Mesendoderm (in vitro differentiated cells): Measurements from ENCODE around the gene UBE2J2.
A peak's percentile ranks its signal among the peaks of the same experiment; 100 is the strongest.

Experiments used
- DNase-seq: peaks from one replicate; pipeline ENCODE4 v3.0.0; 2013
- H2AK5ac ChIP-seq: 2 replicates; pipeline ENCODE4 v1.6.1; 2013; ENCODE audit warnings: low read length, inconsistent platforms
- H2BK120ac ChIP-seq: 2 replicates; pipeline ENCODE4 v1.6.1; 2013; ENCODE audit warnings: low read depth, mild to moderate bottlenecking, low read length, moderate library complexity, mixed read lengths
- H2BK15ac ChIP-seq: replicated peaks from 2 replicates; pipeline ENCODE4 v1.6.1; 2013; ENCODE audit warnings: low read depth, mild to moderate bottlenecking, moderate library complexity
- H2BK5ac ChIP-seq: 2 replicates; pipeline ENCODE4 v1.6.1; 2013; ENCODE audit warnings: low read length, inconsistent platforms
- H3K18ac ChIP-seq: 2 replicates; pipeline ENCODE4 v1.6.1; 2013; ENCODE audit warnings: mild to moderate bottlenecking, low read length, mixed read lengths
- H3K23ac ChIP-seq: one replicate; pipeline ENCODE4 v1.6.1; 2013; ENCODE audit warnings: low read length
- H3K27ac ChIP-seq: 2 replicates; pipeline ENCODE4 v1.5.1; 2013; ENCODE audit warnings: low read depth, mild to moderate bottlenecking, inconsistent platforms, low read length, moderate library complexity
- H3K27me3 ChIP-seq: 2 replicates; pipeline ENCODE4 v1.6.1; 2013; ENCODE audit warnings: low read length, control low read depth, mild to moderate bottlenecking, inconsistent platforms; ENCODE audit not compliant: insufficient read depth, poor library complexity
- H3K36me3 ChIP-seq: 2 replicates; pipeline ENCODE4 v1.6.1; 2013; ENCODE audit warnings: low read length, inconsistent platforms; ENCODE audit not compliant: control insufficient read depth, insufficient read depth
- H3K4ac ChIP-seq: one replicate; pipeline ENCODE4 v1.6.1; 2013; ENCODE audit warnings: low read depth, mild to moderate bottlenecking, low read length, moderate library complexity
- H3K4me1 ChIP-seq: 2 replicates; pipeline ENCODE4 v1.6.1; 2013; ENCODE audit warnings: low read depth, low read length, inconsistent platforms; ENCODE audit not compliant: control insufficient read depth
- H3K4me2 ChIP-seq: 2 replicates; pipeline ENCODE4 v1.6.1; 2013; ENCODE audit warnings: low read length
- H3K4me3 ChIP-seq: 2 replicates; pipeline ENCODE4 v1.5.1; 2013; ENCODE audit warnings: mild to moderate bottlenecking, low read length
- H3K56ac ChIP-seq: one replicate; pipeline ENCODE4 v1.6.1; 2013; ENCODE audit warnings: low read length
- H3K79me1 ChIP-seq: 2 replicates; pipeline ENCODE4 v1.6.1; 2013; ENCODE audit warnings: low read length, inconsistent platforms
- H3K79me2 ChIP-seq: 2 replicates; pipeline ENCODE4 v1.6.1; 2013; ENCODE audit warnings: mild to moderate bottlenecking, low read length; ENCODE audit not compliant: control insufficient read depth, insufficient read depth
- H3K9ac ChIP-seq: 2 replicates; pipeline ENCODE4 v1.6.1; 2013; ENCODE audit warnings: low read length, inconsistent platforms
- H4K5ac ChIP-seq: one replicate; pipeline ENCODE4 v1.6.1; 2013; ENCODE audit warnings: low read length
- H4K8ac ChIP-seq: one replicate; pipeline ENCODE4 v1.6.1; 2013; ENCODE audit warnings: low read depth, mild to moderate bottlenecking, control low read depth, low read length, moderate library complexity
- WGBS: extraction: QIAGEN DNeasy Blood & Tissue Kit; methylation state at CpG from one replicate; pipeline ENCODE4 v1.1.7; 2013; ENCODE audit warnings: low lambda C conversion rate, missing lambda C conversion rate; ENCODE audit not compliant: insufficient coverage; ENCODE audit errors: extremely low coverage; 5-methylcytosine and 5-hydroxymethylcytosine counted together

The UBE2J2 gene

DNA sequence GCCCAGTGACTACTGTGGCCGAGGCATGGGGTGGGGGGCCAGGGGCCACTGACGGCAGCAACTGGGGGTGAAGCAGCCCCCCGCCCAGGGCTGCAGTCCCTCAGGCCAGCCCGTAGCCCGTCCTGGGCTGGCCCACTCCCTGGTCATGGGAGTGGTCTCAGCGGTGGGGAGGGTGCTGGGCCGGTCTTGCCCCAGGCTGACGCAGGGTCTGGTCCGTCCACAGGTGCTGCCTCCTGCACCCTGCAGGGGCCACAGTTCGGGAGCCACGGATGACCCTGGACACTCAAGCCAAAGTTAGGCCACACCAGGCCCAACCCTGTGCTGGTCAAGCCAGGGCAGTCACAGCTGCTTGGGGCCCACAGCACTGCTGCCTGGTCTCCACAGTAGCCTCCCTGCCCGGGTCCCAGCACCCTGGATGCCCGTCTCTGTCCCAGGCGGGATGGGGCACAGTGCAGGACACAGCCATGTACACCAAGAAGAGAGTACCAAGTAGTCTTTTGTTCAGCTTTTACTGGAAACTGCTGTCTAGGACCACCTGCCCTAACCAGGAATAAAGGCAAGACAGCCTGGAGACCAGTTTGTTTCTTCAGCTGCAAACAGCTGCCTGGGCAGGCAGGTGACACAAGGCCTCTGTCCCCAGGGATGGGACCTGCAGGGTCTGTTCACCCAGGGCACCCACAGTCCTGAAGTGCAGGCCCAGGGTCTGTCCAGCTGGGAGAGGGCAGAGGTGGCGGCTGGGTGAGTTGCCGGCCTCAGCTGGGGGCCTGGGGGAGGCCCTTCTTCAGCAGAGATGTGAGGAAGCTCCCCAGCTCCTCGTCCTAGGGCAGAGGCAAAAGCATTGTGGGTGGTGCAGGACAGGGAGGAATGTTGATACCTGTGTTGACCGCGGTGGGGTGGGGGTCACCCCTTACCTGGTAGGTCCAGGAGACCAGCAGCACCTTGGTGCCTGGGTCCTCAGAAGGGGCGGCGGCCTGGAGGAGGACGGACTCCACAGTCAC, 37.8 kb upstream of the UBE2J2 start:
- no peak for DNase-seq
- H3K4ac ChIP-seq = no peak overlapping the region
- H2BK15ac ChIP-seq = no peak overlapping the region
- no peak overlapping the region for H3K56ac ChIP-seq
- no peak overlapping the region for H3K9ac ChIP-seq
- no peak overlapping the region for H3K27ac ChIP-seq
- H4K5ac ChIP-seq = no peak overlapping the region
- H3K79me1 ChIP-seq = peaks cover 12% of the 10 kb centered on the region
- H3K27me3 ChIP-seq = no peaks in the 10 kb centered on the region
- H3K23ac ChIP-seq = no peak overlapping the region
- no peak overlapping the region for H4K8ac ChIP-seq
- no peak overlapping the region for H3K18ac ChIP-seq
- no CpG with 5 or more reads among the region's 22 CpGs for WGBS
- no peak overlapping the region for H3K4me3 ChIP-seq
- H3K79me2 ChIP-seq = peaks cover 3% of the 10 kb centered on the region
- H3K4me1 ChIP-seq = peaks cover 7% of the 10 kb centered on the region
- H3K36me3 ChIP-seq = peaks cover 19% of the 10 kb centered on the region
- no peak overlapping the region for H2BK120ac ChIP-seq
- no peak overlapping the region for H3K4me2 ChIP-seq
- no peak overlapping the region for H2BK5ac ChIP-seq
- no peak overlapping the region for H2AK5ac ChIP-seq

DNA sequence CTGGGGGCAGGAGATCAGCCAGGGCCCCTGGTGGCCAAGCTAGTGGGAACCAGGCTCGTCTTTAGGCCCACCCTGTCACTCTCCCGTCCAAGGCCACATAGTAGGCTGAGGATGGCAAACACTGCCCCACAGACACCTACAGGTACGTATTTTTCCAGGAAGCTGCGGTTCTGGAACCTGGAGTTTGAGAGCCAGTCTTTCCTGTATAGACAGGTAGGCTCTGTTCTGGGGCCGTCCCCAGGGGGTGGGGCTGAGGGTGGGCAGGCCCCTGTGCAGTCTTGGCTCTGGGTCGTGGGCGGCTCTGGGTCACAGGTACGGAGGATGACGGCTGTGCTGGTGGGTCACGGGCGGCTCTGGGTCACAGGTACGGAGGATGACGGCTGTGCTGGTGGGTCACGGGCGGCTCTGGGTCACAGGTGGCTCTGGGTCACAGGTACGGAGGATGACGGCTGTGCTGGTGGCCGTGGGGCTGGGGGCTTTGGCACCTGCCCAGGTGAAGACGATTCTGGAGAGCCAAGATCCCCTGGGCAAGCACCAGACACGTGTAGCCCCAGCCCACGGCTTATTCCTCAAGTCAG, 36.9 kb upstream of the UBE2J2 start:
- H3K79me2 ChIP-seq = peaks cover 3% of the 10 kb centered on the region
- no peak overlapping the region for H2BK15ac ChIP-seq
- no peak overlapping the region for H2BK5ac ChIP-seq
- no peaks in the 10 kb centered on the region for H3K27me3 ChIP-seq
- H3K23ac ChIP-seq = no peak overlapping the region
- H3K4me3 ChIP-seq = no peak overlapping the region
- H3K79me1 ChIP-seq = peaks cover 14% of the 10 kb centered on the region
- H3K18ac ChIP-seq = no peak overlapping the region
- H2AK5ac ChIP-seq = no peak overlapping the region
- H3K56ac ChIP-seq = no peak overlapping the region
- no peak overlapping the region for H3K27ac ChIP-seq
- no peak overlapping the region for H4K8ac ChIP-seq
- H3K4ac ChIP-seq = no peak overlapping the region
- H4K5ac ChIP-seq = no peak overlapping the region
- peaks cover 19% of the 10 kb centered on the region for H3K36me3 ChIP-seq
- no peak overlapping the region for H3K4me2 ChIP-seq
- H3K9ac ChIP-seq = no peak overlapping the region
- H2BK120ac ChIP-seq = no peak overlapping the region
- H3K4me1 ChIP-seq = peaks cover 9% of the 10 kb centered on the region
- no peak for DNase-seq
- no CpG with 5 or more reads among the region's 21 CpGs for WGBS

DNA sequence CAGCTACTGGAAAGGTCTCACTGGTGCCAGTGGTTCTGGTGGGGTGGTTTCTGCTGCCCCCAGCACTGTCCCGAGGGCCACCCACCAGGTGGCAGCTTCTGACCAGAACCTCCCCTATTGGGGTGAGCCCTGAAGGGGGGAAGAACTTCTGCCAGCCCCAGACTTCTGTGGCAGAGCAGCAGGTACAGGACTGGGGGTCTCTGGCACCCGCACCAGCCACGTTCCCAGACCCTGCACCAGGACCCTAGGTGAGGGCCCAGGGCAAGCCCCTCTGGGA, 36.4 kb upstream of the UBE2J2 start:
- DNase-seq = no peak
- no CpG with 5 or more reads among the region's 3 CpGs for WGBS
- no peak overlapping the region for H3K23ac ChIP-seq

DNA sequence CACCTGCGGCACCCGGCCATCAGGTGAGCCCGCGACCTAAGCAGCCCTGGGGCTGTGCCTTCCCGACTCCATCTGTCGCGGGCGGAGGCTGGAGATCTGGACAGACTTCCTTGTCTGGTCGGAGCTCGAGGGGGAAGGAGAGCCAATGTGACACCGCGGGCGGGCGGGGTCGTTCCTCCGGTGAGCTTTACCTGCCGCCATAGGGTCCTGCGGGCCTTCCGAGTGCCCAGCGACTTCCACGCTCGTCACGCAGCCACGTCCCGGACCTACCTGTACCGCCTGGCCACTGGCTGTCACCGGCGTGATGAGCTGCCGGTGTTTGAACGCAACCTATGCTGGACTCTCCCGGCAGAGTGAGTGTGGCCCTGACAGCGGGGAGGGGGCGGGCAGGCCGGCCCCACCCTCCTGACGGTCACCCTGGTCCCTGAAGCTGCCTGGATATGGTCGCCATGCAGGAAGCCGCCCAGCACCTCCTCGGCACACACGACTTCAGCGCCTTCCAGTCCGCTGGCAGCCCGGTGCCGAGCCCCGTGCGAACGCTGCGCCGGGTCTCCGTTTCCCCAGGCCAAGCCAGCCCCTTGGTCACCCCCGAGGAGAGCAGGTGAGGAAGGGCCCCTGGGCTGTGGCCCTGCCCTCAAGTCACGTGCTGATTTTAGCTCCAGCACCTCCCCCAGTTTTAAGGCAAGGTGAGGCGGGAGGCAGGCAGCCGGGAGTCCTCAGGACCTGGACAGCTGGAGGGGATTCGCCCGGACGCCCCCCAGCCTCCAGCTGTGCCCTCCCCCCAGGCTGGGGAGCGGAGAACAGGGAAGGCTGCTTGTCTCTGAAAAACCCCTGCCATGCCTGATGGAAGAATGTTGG, 35.8 kb upstream of the UBE2J2 start:
- peaks cover 19% of the 10 kb centered on the region for H3K36me3 ChIP-seq
- no CpG with 5 or more reads among the region's 57 CpGs for WGBS
- DNase-seq = peak; percentile 57

More for the DNA sequence above, 36.4 kb upstream of the UBE2J2 start:
- Histone ChIP-seq H3K4me2 (no peak overlapping the region), H2BK15ac (no peak overlapping the region), H2BK5ac (no peak overlapping the region), H3K4me1 (peaks cover 9% of the 10 kb centered on the region), H2AK5ac (no peak overlapping the region), H3K4ac (no peak overlapping the region), H3K4me3 (no peak overlapping the region), H3K27ac (no peak overlapping the region), H4K8ac (no peak overlapping the region), H3K79me1 (peaks cover 14% of the 10 kb centered on the region), H3K18ac (no peak overlapping the region), H4K5ac (no peak overlapping the region), H3K56ac (peak overlapping the region; percentile 92), H3K9ac (no peak overlapping the region), H3K79me2 (peaks cover 3% of the 10 kb centered on the region), H2BK120ac (no peak overlapping the region), H3K36me3 (peaks cover 19% of the 10 kb centered on the region), H3K27me3 (no peaks in the 10 kb centered on the region)

GRCh38 chr1:1308756-1309250, 35.1 kb upstream of the UBE2J2 start:
- DNase-seq = no peak
- no CpG with 5 or more reads among the region's 66 CpGs for WGBS
- peak overlapping the region; percentile 15 for H3K27ac ChIP-seq

More for the DNA sequence above, 35.8 kb upstream of the UBE2J2 start:
- Histone ChIP-seq H4K5ac (no peak overlapping the region), H2AK5ac (no peak overlapping the region), H2BK120ac (no peak overlapping the region), H2BK5ac (no peak overlapping the region), H2BK15ac (no peak overlapping the region), H3K79me2 (peaks cover 3% of the 10 kb centered on the region), H3K56ac (peak overlapping the region; percentile 92), H3K79me1 (peaks cover 11% of the 10 kb centered on the region), H3K23ac (peak overlapping the region; percentile 66), H3K4me3 (peak overlapping the region; percentile 73), H3K9ac (peak overlapping the region; percentile 91), H3K27me3 (no peaks in the 10 kb centered on the region), H4K8ac (no peak overlapping the region), H3K4ac (no peak overlapping the region), H3K18ac (peak overlapping the region; percentile 29), H3K27ac (no peak overlapping the region), H3K4me1 (peaks cover 10% of the 10 kb centered on the region), H3K4me2 (peak overlapping the region; percentile 87)

More at GRCh38 chr1:1308756-1309250, 35.1 kb upstream of the UBE2J2 start:
- Histone ChIP-seq H3K4ac (no peak overlapping the region), H3K4me2 (peak overlapping the region; percentile 87), H3K4me1 (peaks cover 11% of the 10 kb centered on the region), H4K8ac (no peak overlapping the region), H3K36me3 (peaks cover 15% of the 10 kb centered on the region), H2BK15ac (no peak overlapping the region), H3K79me2 (peaks cover 3% of the 10 kb centered on the region), H2BK5ac (no peak overlapping the region), H2AK5ac (no peak overlapping the region), H3K4me3 (peak overlapping the region; percentile 73), H3K79me1 (peaks cover 11% of the 10 kb centered on the region), H3K23ac (peak overlapping the region; percentile 45), H3K18ac (peak overlapping the region; percentile 29), H3K9ac (peak overlapping the region; percentile 91), H2BK120ac (no peak overlapping the region), H3K56ac (peak overlapping the region; percentile 92), H3K27me3 (no peaks in the 10 kb centered on the region), H4K5ac (no peak overlapping the region)
